HG02798 (cell line): ENCODE results near the gene PCDHGB4.
A peak's percentile ranks its signal among the peaks of the same experiment; 100 is the strongest.
"Not testable (repeated sequence)": the region's sequence is repeated elsewhere in the genome, so short reads cannot be mapped to it uniquely, and the experiment has no call there.

ENCODE experiments used
- ATAC-seq: cut with Tn5 transposase; IDR thresholded peaks from one replicate; pipeline ENCODE4 v1.9.1; 2021; ENCODE audit warnings: mild to moderate bottlenecking; ENCODE audit not compliant: unreplicated experiment, poor library complexity

PCDHGB4 gene

DNA sequence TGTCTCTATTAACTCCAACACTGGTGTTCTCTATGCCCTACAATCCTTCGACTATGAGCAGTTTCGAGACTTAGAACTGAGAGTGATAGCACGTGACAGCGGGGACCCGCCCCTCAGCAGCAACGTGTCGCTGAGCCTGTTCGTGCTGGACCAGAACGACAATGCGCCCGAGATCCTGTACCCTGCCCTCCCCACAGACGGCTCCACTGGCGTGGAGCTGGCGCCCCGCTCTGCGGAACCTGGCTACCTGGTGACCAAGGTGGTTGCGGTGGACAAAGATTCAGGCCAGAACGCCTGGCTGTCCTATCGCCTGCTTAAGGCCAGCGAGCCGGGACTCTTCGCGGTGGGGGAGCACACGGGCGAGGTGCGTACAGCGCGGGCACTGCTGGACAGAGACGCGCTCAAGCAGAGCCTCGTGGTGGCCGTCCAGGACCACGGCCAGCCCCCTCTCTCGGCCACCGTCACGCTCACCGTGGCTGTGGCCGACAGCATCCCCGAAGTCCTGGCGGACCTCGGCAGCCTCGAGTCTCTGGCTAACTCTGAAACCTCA, 35.3 kb downstream of the PCDHGB4 start:
- no peak for ATAC-seq

DNA sequence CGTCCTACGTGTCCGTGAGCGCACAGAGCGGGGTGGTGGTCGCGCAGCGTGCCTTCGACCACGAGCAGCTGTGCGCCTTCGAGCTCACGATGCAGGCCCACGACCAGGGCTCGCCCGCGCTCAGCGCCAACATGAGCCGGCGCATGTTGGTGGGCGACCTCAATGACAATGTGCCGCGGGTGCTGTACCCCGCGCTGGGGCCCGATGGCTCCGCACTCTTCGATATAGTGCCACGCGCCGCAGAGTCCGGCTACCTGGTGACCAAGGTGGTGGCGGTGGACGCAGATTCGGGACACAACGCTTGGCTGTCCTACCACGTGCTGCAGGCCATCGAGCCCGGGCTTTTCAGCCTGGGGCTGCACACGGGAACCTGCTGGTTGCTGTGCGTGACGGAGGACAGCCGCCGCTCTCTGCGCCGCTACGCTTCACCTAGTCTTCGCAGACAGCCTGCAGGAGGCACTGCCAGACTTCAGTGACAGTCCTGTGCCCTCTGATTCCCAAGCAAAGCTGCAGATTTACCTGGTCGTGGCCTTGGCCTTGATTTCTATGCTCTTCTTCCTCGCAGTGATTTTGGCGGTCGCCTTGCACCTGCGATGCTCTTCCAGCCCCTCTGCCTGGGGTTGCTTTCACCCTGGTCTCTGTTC, 40.4 kb downstream of the PCDHGB4 start:
- no peak for ATAC-seq

DNA sequence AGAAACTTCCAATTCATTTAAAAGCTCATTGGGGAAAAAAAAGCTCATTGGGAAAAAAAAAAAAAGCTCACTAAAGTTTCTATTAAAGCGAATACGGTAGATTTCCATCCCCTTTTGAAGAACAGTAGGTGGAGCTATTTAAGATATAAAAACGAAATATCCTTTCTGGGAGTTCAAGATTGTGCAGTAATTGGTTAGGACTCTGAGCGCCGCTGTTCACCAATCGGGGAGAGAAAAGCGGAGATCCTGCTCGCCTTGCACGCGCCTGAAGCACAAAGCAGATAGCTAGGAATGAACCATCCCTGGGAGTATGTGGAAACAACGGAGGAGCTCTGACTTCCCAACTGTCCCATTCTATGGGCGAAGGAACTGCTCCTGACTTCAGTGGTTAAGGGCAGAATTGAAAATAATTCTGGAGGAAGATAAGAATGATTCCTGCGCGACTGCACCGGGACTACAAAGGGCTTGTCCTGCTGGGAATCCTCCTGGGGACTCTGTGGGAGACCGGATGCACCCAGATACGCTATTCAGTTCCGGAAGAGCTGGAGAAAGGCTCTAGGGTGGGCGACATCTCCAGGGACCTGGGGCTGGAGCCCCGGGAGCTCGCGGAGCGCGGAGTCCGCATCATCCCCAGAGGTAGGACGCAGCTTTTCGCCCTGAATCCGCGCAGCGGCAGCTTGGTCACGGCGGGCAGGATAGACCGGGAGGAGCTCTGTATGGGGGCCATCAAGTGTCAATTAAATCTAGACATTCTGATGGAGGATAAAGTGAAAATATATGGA, 43.0 kb downstream of the PCDHGB4 start, which contains the start of gene PCDHGA12:
TSS of gene PCDHGA12 (plus strand) at position 176 of the 782 bp plus-strand sequence. CDS start at position 429, 253 bp downstream.
- peak; percentile 77 for ATAC-seq

DNA sequence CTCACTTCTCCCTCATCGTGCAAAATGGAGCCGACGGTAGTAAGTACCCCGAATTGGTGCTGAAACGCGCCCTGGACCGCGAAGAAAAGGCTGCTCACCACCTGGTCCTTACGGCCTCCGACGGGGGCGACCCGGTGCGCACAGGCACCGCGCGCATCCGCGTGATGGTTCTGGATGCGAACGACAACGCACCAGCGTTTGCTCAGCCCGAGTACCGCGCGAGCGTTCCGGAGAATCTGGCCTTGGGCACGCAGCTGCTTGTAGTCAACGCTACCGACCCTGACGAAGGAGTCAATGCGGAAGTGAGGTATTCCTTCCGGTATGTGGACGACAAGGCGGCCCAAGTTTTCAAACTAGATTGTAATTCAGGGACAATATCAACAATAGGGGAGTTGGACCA, 43.8 kb downstream of the PCDHGB4 start:
- ATAC-seq = peak; percentile 50

DNA sequence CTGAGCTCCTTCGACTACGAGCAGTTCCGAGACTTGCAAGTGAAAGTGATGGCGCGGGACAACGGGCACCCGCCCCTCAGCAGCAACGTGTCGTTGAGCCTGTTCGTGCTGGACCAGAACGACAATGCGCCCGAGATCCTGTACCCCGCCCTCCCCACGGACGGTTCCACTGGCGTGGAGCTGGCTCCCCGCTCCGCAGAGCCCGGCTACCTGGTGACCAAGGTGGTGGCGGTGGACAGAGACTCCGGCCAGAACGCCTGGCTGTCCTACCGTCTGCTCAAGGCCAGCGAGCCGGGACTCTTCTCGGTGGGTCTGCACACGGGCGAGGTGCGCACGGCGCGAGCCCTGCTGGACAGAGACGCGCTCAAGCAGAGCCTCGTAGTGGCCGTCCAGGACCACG, 44.8 kb downstream of the PCDHGB4 start:
- not testable (repeated sequence) for ATAC-seq

DNA sequence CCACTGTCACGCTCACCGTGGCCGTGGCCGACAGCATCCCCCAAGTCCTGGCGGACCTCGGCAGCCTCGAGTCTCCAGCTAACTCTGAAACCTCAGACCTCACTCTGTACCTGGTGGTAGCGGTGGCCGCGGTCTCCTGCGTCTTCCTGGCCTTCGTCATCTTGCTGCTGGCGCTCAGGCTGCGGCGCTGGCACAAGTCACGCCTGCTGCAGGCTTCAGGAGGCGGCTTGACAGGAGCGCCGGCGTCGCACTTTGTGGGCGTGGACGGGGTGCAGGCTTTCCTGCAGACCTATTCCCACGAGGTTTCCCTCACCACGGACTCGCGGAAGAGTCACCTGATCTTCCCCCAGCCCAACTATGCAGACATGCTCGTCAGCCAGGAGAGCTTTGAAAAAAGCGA, 45.2 kb downstream of the PCDHGB4 start:
- not testable (repeated sequence) for ATAC-seq

DNA sequence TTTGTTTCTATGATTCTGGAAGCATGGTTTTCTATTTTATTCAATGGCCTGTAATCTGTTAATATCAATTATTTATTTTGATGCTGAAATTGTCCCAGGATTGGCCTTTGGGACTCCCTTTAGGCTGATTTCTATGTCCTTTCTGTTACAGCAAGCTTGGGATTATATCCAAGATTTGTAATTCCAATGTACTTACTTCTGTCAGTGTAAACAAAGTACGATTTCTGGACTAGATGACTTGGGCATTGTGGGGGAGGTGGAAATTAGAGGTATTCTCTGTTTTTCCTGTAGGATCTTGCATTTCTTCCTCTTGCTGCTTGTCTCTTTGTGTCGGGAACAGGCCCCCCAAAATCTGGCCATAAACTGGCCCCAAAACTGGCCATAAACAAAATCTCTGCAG, 46.5 kb downstream of the PCDHGB4 start:
- no peak for ATAC-seq

DNA sequence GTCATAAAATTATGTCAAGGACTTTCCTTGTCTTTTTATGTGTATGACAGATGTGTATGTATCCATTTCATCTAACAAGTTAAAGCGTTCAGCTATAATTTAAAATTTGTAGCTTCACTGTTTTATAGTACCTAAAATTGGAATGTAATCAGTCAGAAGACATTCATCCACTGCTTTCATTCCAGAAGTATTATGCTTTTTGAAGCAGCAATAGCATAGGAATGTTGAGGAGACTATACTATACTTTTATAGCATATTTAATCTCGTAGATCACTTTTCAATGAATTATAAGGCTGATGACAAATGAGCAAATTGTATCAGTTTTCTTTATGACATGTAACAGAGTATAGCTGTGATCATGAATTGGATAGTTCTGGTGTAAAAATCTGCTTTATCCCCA, 49.7 kb downstream of the PCDHGB4 start:
- ATAC-seq = no peak

DNA sequence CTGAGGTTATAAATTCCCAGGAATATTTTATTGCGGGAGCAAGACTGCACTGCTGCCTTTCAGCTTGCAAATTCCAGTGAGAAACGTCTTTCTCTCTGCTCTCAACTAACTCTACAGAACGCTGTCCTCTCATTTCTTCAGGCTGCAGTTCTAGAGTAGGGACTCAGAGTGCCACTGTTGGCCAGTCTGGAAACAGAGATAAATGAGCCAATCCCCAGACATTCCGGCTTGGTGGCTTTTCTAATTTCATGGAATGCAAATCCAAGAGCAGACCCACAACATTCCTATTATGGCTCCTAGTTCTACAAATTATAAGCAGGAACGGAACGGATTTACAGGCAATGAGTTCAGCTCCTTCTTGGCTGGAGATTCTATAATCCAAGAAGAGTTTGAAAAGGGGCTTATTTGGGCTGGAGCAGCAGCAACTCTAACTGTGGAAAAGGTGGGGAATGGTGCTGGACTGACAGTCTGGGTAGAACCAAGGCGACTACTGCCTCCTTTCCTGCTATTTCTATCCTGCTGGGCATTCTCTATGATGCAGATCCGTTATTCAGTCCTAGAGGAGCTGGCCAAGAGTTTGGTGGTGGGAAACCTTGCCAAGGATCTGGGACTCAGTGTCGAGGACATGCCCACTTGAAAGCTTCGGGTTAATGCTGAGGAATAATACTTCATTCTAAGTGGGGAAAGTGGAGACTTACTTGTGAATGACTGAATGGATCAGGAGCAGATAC, 52.1 kb downstream of the PCDHGB4 start:
- no peak for ATAC-seq
